Measurements from ENCODE around the gene CCNDBP1.
"Not testable (repeated sequence)": the region's sequence is repeated elsewhere in the genome, so short reads cannot be mapped to it uniquely, and the experiment has no call there.

CCNDBP1 gene

GRCh38 chr15:43218908-43219706, 33.9 kb downstream of the CCNDBP1 start:
- no peak for DNase-seq

GRCh38 chr15:43219929-43220928, 35.0 kb downstream of the CCNDBP1 start:
- no peak for DNase-seq

GRCh38 chr15:43220991-43221403, 35.8 kb downstream of the CCNDBP1 start, which contains the start of gene EPB42:
TSS of gene EPB42 (minus strand) at chr15:43221018. CDS start at chr15:43220825, 193 bp downstream.
- DNase-seq: no peak

GRCh38 chr15:43221422-43221821, 36.2 kb downstream of the CCNDBP1 start:
- no peak for DNase-seq

GRCh38 chr15:43225201-43225949, 40.2 kb downstream of the CCNDBP1 start:
- no peak for DNase-seq

GRCh38 chr15:43225950-43226255, 40.7 kb downstream of the CCNDBP1 start:
- DNase-seq: not testable (repeated sequence)

- DNase-seq: no peak
Observed at GRCh38 chr15:43226436-43227305, 41.5 kb downstream of the CCNDBP1 start.

GRCh38 chr15:43229977-43230376, 44.8 kb downstream of the CCNDBP1 start:
- no peak for DNase-seq

GRCh38 chr15:43230640-43231115, 45.5 kb downstream of the CCNDBP1 start:
- no peak for DNase-seq

GRCh38 chr15:43232289-43232874, 47.2 kb downstream of the CCNDBP1 start:
- DNase-seq: no peak

- DNase-seq: no peak
Observed at GRCh38 chr15:43235536-43235935, 50.3 kb downstream of the CCNDBP1 start.

- no peak for DNase-seq
Observed at GRCh38 chr15:43237842-43238470, 52.8 kb downstream of the CCNDBP1 start.

GRCh38 chr15:43238671-43239131, 53.5 kb downstream of the CCNDBP1 start:
- DNase-seq: no peak

- DNase-seq: no peak
Observed at GRCh38 chr15:43239732-43240491, 54.7 kb downstream of the CCNDBP1 start.

GRCh38 chr15:43241100-43241499, 55.9 kb downstream of the CCNDBP1 start:
- DNase-seq: no peak

- DNase-seq: no peak
Observed at GRCh38 chr15:43242616-43243015, 57.4 kb downstream of the CCNDBP1 start.

GRCh38 chr15:43243020-43243645, 57.9 kb downstream of the CCNDBP1 start:
- no peak for DNase-seq

GRCh38 chr15:43244092-43244491, 58.9 kb downstream of the CCNDBP1 start:
- DNase-seq: no peak

GRCh38 chr15:43246261-43246774, 61.1 kb downstream of the CCNDBP1 start:
- no peak for DNase-seq

All from stimulated activated CD4-positive, alpha-beta T cell treated with anti-CD3 and anti-CD28 coated beads, Interleukin-4, amount 100 ng/mL, for 1 hour (primary cell).